GM21423 (cell line): ENCODE measurements around the gene ZNF644.

ENCODE experiments used
- ATAC-seq: cut with Tn5 transposase; IDR thresholded peaks from one replicate; pipeline ENCODE4 v1.9.1; 2021; ENCODE audit warnings: mild to moderate bottlenecking, moderate library complexity; ENCODE audit not compliant: unreplicated experiment

The ZNF644 gene

DNA sequence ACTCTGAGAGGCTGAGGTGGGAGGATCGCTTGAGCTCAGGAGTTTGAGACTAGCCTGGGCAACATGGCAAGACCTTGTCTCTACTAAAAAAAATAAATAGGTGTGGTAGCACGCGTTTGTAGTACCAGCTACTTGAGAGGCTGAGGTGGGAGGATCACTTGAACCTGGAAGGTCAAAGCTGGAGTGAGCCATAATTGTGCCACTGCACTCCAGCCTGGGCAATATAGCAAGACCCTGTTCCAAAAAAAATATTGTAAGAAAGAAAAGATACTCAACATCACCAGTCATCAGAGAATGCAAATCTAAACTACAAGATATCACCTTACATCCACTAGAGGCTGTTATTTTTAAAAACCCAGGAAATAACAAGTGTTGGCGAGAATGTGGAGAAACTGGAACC, 32.5 kb downstream of the ZNF644 start:
- no peak for ATAC-seq

DNA sequence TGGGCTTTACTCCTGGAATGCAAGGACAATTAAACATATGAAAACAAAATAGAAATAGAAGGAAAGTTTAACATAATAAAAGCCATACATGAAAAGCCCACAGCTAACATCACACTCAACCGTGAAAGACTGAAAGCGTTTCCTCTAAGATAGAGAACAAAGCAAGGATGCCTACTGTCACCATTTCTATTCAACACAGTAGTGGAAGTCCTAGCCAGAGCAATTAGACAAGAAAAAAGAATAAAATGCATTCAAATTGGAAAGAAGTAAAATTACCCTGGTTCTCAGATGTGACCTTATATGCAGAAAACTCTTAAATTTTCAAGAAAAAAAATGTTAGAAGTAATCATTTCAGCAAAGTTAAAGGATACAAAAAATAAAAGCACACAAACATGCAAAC, 34.0 kb downstream of the ZNF644 start:
- ATAC-seq = no peak

DNA sequence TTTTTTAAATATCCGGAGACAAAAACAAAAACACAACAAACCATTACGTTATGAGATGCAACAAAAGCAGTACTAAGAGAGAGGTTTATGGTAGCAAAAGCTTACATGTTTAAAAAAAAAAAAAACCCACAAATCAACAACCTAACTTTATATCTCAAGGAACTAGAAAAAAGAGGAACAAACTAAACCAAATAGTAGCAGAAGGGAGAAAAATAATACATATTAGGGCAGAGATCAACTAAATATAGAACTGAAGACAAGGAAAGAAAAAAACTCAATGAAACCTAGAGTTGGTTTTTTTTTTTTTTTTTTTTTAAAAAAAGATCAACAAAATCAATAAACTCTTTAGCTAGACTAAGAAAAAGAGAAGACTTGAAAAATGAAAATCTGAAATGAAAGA, 34.9 kb downstream of the ZNF644 start:
- no peak for ATAC-seq

- ATAC-seq = no peak
These were observed 44.3 kb downstream of the ZNF644 start for GRCh38 chr1:90977522-90977921.

GRCh38 chr1:90973897-90974798, 47.7 kb downstream of the ZNF644 start:
- no peak for ATAC-seq

GRCh38 chr1:90970208-90970607, 51.6 kb downstream of the ZNF644 start:
- ATAC-seq = no peak

- ATAC-seq = no peak
These were observed 52.6 kb downstream of the ZNF644 start for GRCh38 chr1:90969241-90969640.

- peak; percentile 51 for ATAC-seq
These were observed 57.3 kb downstream of the ZNF644 start for GRCh38 chr1:90964444-90965035.

DNA sequence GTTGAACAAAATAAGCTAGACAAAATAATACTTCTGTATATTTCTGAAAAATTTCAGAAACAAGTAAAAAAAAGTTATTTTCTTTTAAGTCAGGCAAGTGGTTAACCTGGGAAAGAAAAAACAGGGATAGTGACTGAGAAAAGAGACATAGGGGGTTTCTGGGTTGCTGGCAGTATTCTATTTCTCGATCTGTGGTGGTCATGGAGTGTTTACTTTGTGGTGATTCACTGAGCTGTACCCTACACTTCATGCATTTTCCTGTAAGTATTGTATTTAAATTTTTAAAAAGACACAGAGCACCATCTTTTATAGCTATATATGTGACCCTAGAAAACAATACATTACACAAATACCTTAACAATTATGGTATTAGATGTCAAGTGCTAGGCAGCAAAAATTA, 58.2 kb downstream of the ZNF644 start:
- ATAC-seq = no peak

DNA sequence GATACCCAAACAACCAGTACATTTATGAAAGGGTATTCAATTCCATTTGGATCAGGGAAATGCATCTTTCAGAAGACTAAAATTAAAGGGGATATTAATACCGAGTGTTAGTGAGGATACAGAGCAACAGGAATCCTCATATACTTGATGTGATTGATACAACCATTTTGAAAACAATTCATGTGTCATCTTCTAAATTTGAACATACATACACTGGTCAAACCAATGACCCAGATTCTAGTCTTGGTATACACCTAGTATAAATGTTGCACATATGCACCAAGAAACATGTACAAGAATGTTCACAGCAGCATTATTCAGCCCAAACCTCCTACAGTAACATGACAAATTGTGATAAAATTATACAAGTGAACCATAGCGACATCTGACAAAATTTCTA, 58.6 kb downstream of the ZNF644 start:
- no peak for ATAC-seq

GRCh38 chr1:90959352-90960206, 62.3 kb downstream of the ZNF644 start:
- peak; percentile 66 for ATAC-seq

GRCh38 chr1:90957497-90957896, 64.3 kb downstream of the ZNF644 start:
- ATAC-seq = no peak

DNA sequence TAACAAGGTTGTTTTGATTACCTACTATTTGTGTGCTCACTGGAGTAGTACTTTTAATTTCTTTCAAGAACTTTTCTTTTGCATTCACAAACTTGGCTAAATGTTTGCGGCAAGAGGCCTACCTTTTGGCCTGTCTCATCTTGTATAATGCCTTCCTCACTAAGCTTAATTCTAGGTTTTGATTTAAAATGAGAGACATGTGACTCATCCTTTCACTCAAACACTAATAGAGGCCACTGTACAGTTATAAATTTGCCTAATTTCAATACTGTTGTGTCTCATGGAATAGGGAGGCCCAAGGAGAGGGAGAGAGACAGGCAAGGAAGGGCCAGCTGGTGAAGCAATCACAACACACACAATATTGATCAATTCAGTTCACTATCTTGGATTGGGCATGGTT, 66.1 kb downstream of the ZNF644 start:
- ATAC-seq = no peak

- ATAC-seq = no peak
These were observed 68.9 kb downstream of the ZNF644 start for GRCh38 chr1:90952906-90953305.

DNA sequence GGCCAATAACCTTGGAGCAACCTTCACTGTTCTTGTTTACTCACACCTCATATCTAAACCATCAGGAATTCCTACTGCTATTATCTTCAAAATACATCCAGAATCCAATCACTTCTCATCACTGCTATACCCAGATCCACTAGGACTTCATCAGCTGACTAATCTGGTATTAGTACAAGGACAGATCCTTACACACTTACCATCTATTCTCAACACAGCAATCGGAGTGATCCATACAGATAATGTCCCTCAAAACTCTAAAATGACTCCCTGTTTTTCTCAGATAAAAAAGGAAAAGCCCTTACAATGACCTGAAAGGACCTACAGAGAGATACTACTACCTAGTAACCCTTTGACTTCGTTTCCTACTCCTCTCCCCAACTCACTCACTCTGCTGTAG, 70.8 kb downstream of the ZNF644 start:
- no peak for ATAC-seq

DNA sequence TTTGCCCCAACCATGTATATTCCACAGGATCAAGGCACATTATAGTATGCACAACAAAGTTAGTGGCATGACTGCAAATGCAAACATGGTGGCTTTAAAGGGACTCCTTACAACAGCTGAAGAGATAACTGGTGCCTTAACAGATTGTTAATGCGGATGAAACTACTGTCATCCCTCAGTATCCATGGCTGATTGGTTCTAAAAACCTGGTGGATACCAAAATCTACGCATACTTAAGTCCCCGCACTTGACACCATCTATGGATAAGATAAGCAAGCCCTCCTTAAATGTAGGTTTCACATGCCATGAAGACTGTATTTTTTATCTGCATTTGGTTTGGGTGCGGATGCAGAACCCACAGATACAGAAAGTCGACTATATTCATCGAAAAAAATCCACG, 73.5 kb downstream of the ZNF644 start:
- ATAC-seq = no peak

DNA sequence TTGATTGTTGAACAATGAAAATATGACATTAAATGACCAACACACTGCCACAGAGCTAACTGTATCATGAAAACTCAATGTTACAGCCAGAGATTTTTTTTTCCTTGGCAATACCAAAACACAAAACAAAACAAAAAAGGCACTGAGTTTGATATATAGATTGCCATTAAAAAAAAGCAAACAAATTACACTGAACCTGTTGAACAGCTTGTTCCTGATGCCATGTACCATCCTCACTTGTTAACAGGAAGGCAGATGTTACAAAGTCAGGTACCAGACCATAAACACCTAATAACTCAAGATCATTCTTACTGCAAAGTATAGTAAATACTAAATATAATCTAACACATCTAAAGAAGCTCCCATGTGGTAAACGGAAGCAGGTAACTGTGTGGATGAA, 75.2 kb downstream of the ZNF644 start:
- no peak for ATAC-seq

DNA sequence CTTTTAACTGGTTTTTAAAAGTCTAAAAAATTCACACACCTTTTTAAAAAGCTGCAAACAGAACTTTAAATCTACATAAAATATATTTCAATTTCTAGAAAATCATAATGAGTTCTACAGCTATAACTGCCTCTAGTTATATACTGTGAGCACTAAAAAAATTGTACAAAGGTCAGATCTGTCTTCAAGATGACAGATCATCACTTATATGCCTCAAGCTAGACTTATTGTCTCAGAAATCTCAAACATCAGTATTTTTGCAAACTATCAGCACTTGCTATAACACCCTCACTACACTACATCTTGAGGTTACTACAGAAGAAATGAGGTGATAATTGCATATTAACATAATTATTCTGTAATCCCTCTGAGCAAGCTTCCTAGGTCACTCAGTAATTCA, 76.5 kb downstream of the ZNF644 start:
- ATAC-seq = no peak

GRCh38 chr1:90943966-90944365, 77.9 kb downstream of the ZNF644 start:
- ATAC-seq = no peak

DNA sequence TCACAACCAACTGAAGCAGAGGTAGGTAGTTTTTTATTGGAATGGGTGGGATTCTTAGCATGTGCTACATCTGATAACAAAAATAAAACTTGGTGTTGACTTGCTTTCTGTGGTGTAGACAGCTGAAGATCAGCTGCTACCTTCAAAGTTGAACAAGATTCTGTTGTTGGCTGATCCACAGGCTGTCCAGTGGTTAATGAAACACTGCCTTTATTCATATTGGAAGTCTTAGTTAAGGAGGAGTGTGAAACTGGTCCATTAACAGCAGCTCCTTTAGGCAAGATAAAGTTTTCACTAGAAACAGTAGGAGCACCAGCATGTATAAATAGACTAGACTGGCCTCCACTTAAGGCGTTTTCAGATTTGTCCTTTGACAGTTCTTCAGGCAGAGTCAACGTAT, 81.1 kb downstream of the ZNF644 start:
- no peak for ATAC-seq

DNA sequence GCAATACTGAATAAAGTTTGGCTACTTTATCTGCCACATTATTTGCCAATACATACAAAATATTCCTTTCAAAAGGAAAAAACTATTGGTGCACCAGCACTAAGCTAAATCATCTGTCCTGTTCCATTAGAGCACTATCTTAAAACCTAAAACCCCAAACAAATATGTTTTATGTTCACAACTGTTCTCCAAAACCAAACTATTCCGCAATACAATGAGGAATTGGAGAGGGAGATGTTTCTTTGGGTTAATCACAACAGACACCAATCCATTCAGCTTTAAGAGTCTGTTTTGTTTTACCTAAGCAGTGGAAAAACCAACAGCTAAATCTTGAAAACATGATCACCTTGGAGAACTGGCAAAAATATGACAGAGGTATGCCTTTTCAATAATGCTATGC, 85.1 kb downstream of the ZNF644 start:
- no peak for ATAC-seq

DNA sequence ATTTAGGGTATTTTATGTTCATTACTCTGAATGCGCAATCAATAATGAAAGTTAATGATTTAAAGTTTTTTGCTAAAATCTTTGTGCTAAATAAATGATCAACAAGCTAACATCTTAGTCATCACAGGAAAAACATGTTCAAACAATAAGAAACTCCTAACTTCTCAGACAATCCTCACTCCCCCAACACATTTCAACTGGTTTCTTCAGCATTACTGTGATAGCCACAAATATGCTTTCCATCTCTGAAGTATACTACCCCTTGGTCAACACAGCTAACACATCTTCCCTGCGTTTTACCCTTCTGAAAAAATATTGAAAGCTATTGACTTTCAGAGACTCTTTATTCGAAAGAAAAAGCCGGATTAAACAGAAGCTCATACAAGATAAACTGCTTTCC, 85.8 kb downstream of the ZNF644 start:
- no peak for ATAC-seq
